Naive B cell (primary cell): ENCODE results near the gene NAGPA. TPM values are rescaled to one million over a fixed set of nuclear protein-coding genes. Genes with fewer than 3 reads are reported as not detected.

Experiments used
- ATAC-seq, 2 donors: fragments of 150-1000 bp; cut with Tn5 transposase; 2 replicates each; pipeline ENCODE4 v1.10.0; 2021; ENCODE audit warnings: low read depth in 2 of 2, mild to moderate bottlenecking in 2 of 2, moderate library complexity in 2 of 2
- DNase-seq: peaks from one replicate; pipeline ENCODE4 v3.0.0; 2022
- H3K27ac Mint-ChIP-seq, 6 donors: one replicate each; pipeline ENCODE4 v1.8.0; 2020 to 2022; ENCODE audit warnings: mild to moderate bottlenecking in 6 of 6, mixed read lengths in 6 of 6, moderate library complexity in 5 of 6, inconsistent platforms in 2 of 6
- H3K27me3 Mint-ChIP-seq, 3 donors: one replicate each; pipeline ENCODE4 v1.8.0; 2021 to 2022; ENCODE audit warnings: mixed read lengths in 3 of 3, mild to moderate bottlenecking in 1 of 3
- H3K36me3 Mint-ChIP-seq, 2 donors: one replicate each; pipeline ENCODE4 v1.8.0; 2020 to 2022; ENCODE audit warnings: mixed read lengths in 2 of 2, inconsistent platforms in 1 of 2, mild to moderate bottlenecking in 1 of 2
- H3K4me1 Mint-ChIP-seq, 3 donors: one replicate each; pipeline ENCODE4 v1.8.0; 2020 to 2022; ENCODE audit warnings: mixed read lengths in 3 of 3, inconsistent platforms in 1 of 3, mild to moderate bottlenecking in 1 of 3, moderate library complexity in 1 of 3
- H3K4me3 Mint-ChIP-seq, 8 donors: one replicate each; pipeline ENCODE4 v1.8.0; 2020 to 2022; ENCODE audit warnings: mild to moderate bottlenecking in 8 of 8, mixed read lengths in 8 of 8, moderate library complexity in 8 of 8, inconsistent platforms in 2 of 8
- H3K9me3 Mint-ChIP-seq, 7 donors: one replicate each; pipeline ENCODE4 v1.8.0; 2020 to 2022; ENCODE audit warnings: mixed read lengths in 7 of 7, mild to moderate bottlenecking in 5 of 7, inconsistent platforms in 2 of 7, moderate library complexity in 1 of 7
- polyA plus RNA-seq, 6 donors: library from polyadenylated mRNA; unstranded; fragments of 300-500 nt; fragmentation: Illumina TruSeq; gene quantifications; one replicate each; pipeline ENCODE4 v1.2.3, GENCODE V29; 2021; ENCODE audit warnings: low read depth in 6 of 6

NAGPA gene
- polyA plus RNA-seq, 6 donors from 2014 or later: 26.3 to 44.6 (median 33.1) TPM

GRCh38 chr16:4982056-4982867 lies 51.5 kb downstream of the NAGPA start:
- H3K4me3 Mint-ChIP-seq: no peak overlapping the region
- H3K4me1 Mint-ChIP-seq: no peaks in the 10 kb centered on the region
- H3K36me3 Mint-ChIP-seq: peaks cover 0 to 8% of the 10 kb centered on the region in 2 donors
- DNase-seq (no peak), ATAC-seq (no peak)
- peaks cover 2 to 23% (median 7%) of the 10 kb centered on the region in 7 donors for H3K9me3 Mint-ChIP-seq
- no peak overlapping the region for H3K27ac Mint-ChIP-seq
- H3K27me3 Mint-ChIP-seq: peaks cover 26 to 45% (median 32%) of the 10 kb centered on the region in 3 donors

DNA sequence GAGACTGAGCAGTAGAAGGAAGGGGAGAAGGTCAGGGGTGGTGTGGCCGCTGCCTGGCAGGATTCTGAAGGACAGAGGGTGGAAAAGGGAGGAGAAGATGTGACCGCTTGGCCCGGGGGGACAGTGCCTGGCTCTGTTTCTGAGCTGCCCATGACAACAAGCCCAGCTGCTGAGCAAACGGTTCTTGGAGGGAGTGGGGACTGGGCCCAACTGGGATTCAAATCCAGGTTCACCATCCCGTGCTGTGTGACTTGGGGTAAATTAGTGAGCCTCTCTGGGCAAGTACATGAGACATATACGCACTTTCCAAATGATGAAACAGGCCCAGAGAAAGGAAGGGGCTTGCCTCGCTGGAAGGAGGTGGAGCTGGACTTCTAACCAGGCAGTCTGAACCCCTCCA lies 52.3 kb downstream of the NAGPA start:
- H3K4me1 Mint-ChIP-seq: no peaks in the 10 kb centered on the region
- H3K27ac Mint-ChIP-seq: no peak overlapping the region
- peaks cover 19 to 37% (median 24%) of the 10 kb centered on the region in 3 donors for H3K27me3 Mint-ChIP-seq
- H3K9me3 Mint-ChIP-seq: peaks cover 2 to 16% (median 5%) of the 10 kb centered on the region in 7 donors
- DNase-seq (no peak), ATAC-seq (no peak)
- no peak overlapping the region for H3K4me3 Mint-ChIP-seq
- peaks cover 0 to 8% of the 10 kb centered on the region in 2 donors for H3K36me3 Mint-ChIP-seq

- no peak for ATAC-seq
- Mint-ChIP-seq H3K27ac (no peak overlapping the region), H3K4me1 (peaks cover 3 to 7% (median 7%) of the 10 kb centered on the region in 3 donors), H3K27me3 (peaks cover 12 to 30% (median 19%) of the 10 kb centered on the region in 3 donors), H3K4me3 (peak overlapping the region in 1 of 8 donors; percentile 56), H3K9me3 (peaks cover 0 to 13% (median 5%) of the 10 kb centered on the region in 7 donors), H3K36me3 (peaks cover 0 to 8% of the 10 kb centered on the region in 2 donors)
- no peak for DNase-seq
These were observed 53.0 kb downstream of the NAGPA start for GRCh38 chr16:4980691-4981090.

GRCh38 chr16:4979736-4980660 lies 53.7 kb downstream of the NAGPA start:
- Mint-ChIP-seq H3K4me1 (peaks cover 6 to 11% (median 11%) of the 10 kb centered on the region in 3 donors), H3K36me3 (peaks cover 0 to 8% of the 10 kb centered on the region in 2 donors), H3K27ac (no peak overlapping the region), H3K27me3 (peaks cover 12 to 30% (median 19%) of the 10 kb centered on the region in 3 donors), H3K4me3 (peak overlapping the region in 1 of 8 donors; percentile 56), H3K9me3 (peaks cover 0 to 13% (median 5%) of the 10 kb centered on the region in 7 donors)
- DNase-seq: no peak
- no peak for ATAC-seq

GRCh38 chr16:4979164-4979563 lies 54.6 kb downstream of the NAGPA start:
- Mint-ChIP-seq H3K36me3 (peaks cover 0 to 5% of the 10 kb centered on the region in 2 donors), H3K4me1 (peaks cover 6 to 11% (median 11%) of the 10 kb centered on the region in 3 donors), H3K27ac (no peak overlapping the region), H3K4me3 (no peak overlapping the region), H3K9me3 (peaks cover 0 to 5% (median 3%) of the 10 kb centered on the region in 7 donors), H3K27me3 (peaks cover 4 to 27% (median 16%) of the 10 kb centered on the region in 3 donors)
- no peak for DNase-seq
- ATAC-seq: no peak

DNA sequence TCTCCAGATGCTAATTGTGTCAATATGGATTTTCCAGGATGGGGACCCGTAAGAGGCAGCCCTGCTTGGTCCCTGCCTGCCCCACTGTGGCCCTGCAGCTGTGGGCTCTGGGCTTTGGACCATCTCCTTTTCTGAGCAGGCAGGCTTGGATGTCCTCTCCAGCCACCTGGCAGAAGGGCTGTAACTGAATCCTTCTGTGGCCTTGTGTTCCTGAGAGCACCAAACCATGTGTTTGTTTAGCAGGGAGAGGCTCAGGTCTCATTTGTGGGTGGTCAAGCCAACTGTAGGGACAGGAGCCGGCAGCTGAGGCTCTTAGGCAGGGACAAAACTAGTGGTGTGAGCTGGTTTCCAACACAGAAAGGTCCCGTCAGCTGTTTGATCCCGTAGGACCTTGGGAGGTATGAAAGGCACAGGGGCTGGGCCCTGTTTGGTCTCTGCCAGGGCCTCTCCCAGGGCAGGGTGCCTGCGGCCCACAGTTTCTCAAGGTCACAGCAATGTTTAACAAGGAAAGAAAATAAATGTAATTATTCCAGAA lies 57.1 kb downstream of the NAGPA start:
- Mint-ChIP-seq H3K36me3 (no peaks in the 10 kb centered on the region), H3K27me3 (peaks cover 10 to 30% (median 16%) of the 10 kb centered on the region in 3 donors), H3K9me3 (peaks cover 0 to 4% (median 0%) of the 10 kb centered on the region in 7 donors), H3K27ac (no peak overlapping the region), H3K4me3 (no peak overlapping the region), H3K4me1 (peaks cover 6 to 13% (median 11%) of the 10 kb centered on the region in 3 donors)
- DNase-seq: no peak
- no peak for ATAC-seq

DNA sequence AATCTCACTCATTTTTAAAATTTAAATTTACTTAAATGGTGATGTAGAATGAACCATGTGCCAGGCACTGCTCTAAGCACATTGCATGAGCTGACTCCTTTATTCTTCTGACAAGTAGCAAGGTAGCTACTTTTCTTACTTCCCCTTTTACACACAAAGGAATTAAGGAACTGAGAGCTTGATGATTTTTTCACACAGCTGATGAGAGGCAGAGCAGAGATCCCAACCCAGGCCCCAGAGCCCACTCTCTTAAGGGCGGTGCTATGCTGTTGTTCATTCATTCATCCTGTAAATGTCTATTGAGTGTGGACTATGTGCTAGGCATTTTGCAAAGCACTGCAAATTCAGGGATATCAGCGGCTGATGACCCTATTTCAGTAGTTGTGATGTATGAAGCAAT lies 57.7 kb downstream of the NAGPA start:
- H3K27me3 Mint-ChIP-seq: peaks cover 10 to 30% (median 12%) of the 10 kb centered on the region in 3 donors
- peak; percentile 64 for DNase-seq
- H3K4me3 Mint-ChIP-seq: peak overlapping the region in 1 of 8 donors; percentile 35
- H3K4me1 Mint-ChIP-seq: peaks cover 6 to 13% (median 11%) of the 10 kb centered on the region in 3 donors
- no peaks in the 10 kb centered on the region for H3K36me3 Mint-ChIP-seq
- peak; percentile 99 for ATAC-seq
- peaks cover 0 to 4% (median 0%) of the 10 kb centered on the region in 7 donors for H3K9me3 Mint-ChIP-seq
- H3K27ac Mint-ChIP-seq: peak overlapping the region in 1 of 6 donors; percentile 29

Other genes with a start within 250 kb of the NAGPA start
- gene SEPTIN12, start 245.6 kb downstream of the NAGPA start, polyA plus RNA-seq: not detected
- not detected for gene SMIM22, start 238.6 kb downstream of the NAGPA start, polyA plus RNA-seq
- 1 to 10 TPM; 2.7 to 8.0 (median 6.1) TPM for gene ROGDI, start 231.3 kb downstream of the NAGPA start, polyA plus RNA-seq
- 10 to 100 TPM; 27.8 to 49.6 (median 37.3) TPM for gene GLYR1, start 186.6 kb downstream of the NAGPA start, polyA plus RNA-seq
- gene UBN1, start 186.5 kb downstream of the NAGPA start, polyA plus RNA-seq: 10 to 100 TPM in 4 of 6 donors, 1 to 10 TPM in 2; 4.3 to 19.2 (median 11.9) TPM
- 1 to 10 TPM in 2 of 6 donors, under 1 TPM in 3, not detected in 1; 0.05 to 1.3 (median 0.16) TPM for gene PPL, start 96.8 kb downstream of the NAGPA start, polyA plus RNA-seq
- under 1 TPM in 3 of 6 donors, not detected in 3; 0.08 to 0.48 (median 0.43) TPM for gene SEC14L5, start 75.6 kb downstream of the NAGPA start, polyA plus RNA-seq
- not detected for gene C16orf89, start 32.0 kb upstream of the NAGPA start, polyA plus RNA-seq
- 10 to 100 TPM; 21.9 to 45.3 (median 27.3) TPM for gene ALG1, start 37.9 kb upstream of the NAGPA start, polyA plus RNA-seq
- gene EEF2KMT, start 63.9 kb upstream of the NAGPA start, polyA plus RNA-seq: 10 to 100 TPM in 3 of 6 donors, 1 to 10 TPM in 3; 7.1 to 15.1 (median 10.1) TPM